HCT116 (cell line): ENCODE measurements around the gene ACYP1. TPM values are rescaled to one million over a fixed set of nuclear protein-coding genes. Genes with fewer than 3 reads are reported as not detected.

ENCODE experiments used
- ATAC-seq: fragments of 200-7000 bp; cut with Tn5 transposase; 2 replicates; pipeline ENCODE4 v1.9.1; 2020; ENCODE audit warnings: mild to moderate bottlenecking, moderate library complexity
- BruUV-seq: library from RNA; stranded (reverse); fragments of 400-500 nt; replicated peaks from 2 replicates; lab custom pipeline; 2021; lab: Mats Ljungman, UMichigan
- CTCF ChIA-PET: fragments of 300-600 bp; sonication (Branson Sonifier 250); formaldehyde crosslinking; loops from one replicate; lab custom pipeline; 2021; ENCODE audit warnings: antibody characterized with exemption; lab: Charles Lee
- POLR2A ChIA-PET: fragments of 300-600, 350-600 bp; sonication (Branson Sonifier 250); formaldehyde crosslinking; loops from one replicate; lab custom pipeline; 2021; ENCODE audit warnings: antibody characterized with exemption; lab: Charles Lee
- RAD21 ChIA-PET, 2 experiments: fragments of 300-600 bp; sonication (Branson Sonifier 250); formaldehyde crosslinking; loops; one replicate each; lab custom pipeline; 2023; ENCODE audit warnings: low total read pairs in 2 of 2; ENCODE audit not compliant: uncharacterized antibody in 2 of 2, unreplicated experiment in 2 of 2, low non-redundant PET in 1 of 2; lab: Charles Lee
- DNase-seq: peaks from one replicate; pipeline ENCODE4 v3.0.0-alpha.2; 2010; ENCODE audit warnings: low read depth, low spot score
- H2AFZ ChIP-seq: fragments of 200-600 bp; shearing (Covaris generic), sonication (generic); 2 replicates; pipeline ENCODE4 v1.6.1; 2017; ENCODE audit warnings: low read depth, mixed run types, mixed read lengths, antibody characterized with exemption, low read length; ENCODE audit not compliant: poor library complexity, severe bottlenecking
- H3K27ac ChIP-seq: 2 replicates; pipeline ENCODE4 v1.5.1; 2012; ENCODE audit warnings: low read depth, low read length
- H3K27me3 ChIP-seq: fragments of 200-600 bp; sonication (generic); 2 replicates; pipeline ENCODE4 v1.6.1; 2016; ENCODE audit warnings: mixed run types, low read length, mixed read lengths; ENCODE audit not compliant: insufficient read depth
- H3K36me3 ChIP-seq, 2 experiments: fragments of 200-500 bp in 1 of 2; fragments of 200-600 bp in 1 of 2; sonication (Bioruptor generic) in 1 of 2; sonication (generic) in 1 of 2; 2 replicates each; pipeline versions ENCODE4 v1.5.1 to v1.6.1; 2014 to 2016; ENCODE audit warnings: low read length in 2 of 2, inconsistent platforms in 1 of 2, mixed read lengths in 1 of 2, mixed run types in 1 of 2; ENCODE audit not compliant: insufficient read depth in 2 of 2, control insufficient read depth in 1 of 2
- H3K4me1 ChIP-seq, 2 experiments: fragments of 200-600 bp in 1 of 2; sonication (generic) in 1 of 2; 2 replicates each; pipeline versions ENCODE4 v1.5.1 to v1.6.1; 2012 to 2017; ENCODE audit warnings: low read length in 2 of 2, inconsistent platforms in 1 of 2, mild to moderate bottlenecking in 1 of 2, mixed read lengths in 1 of 2, mixed run types in 1 of 2, moderate library complexity in 1 of 2; ENCODE audit not compliant: insufficient read depth in 2 of 2, control insufficient read depth in 1 of 2
- H3K4me2 ChIP-seq: fragments of 200-600 bp; sonication (generic); 2 replicates; pipeline ENCODE4 v1.6.1; 2017; ENCODE audit warnings: mixed run types, low read length, mixed read lengths
- H3K4me3 ChIP-seq, 2 experiments: fragments of 200-600 bp in 1 of 2; sonication (generic) in 1 of 2; replicated peaks in 1 of 2; 2 replicates each; pipeline ENCODE4 v1.5.1; 2011 to 2016; ENCODE audit warnings: low read length in 2 of 2, control low read depth in 1 of 2, low read depth in 1 of 2, mild to moderate bottlenecking in 1 of 2, mixed read lengths in 1 of 2, mixed run types in 1 of 2
- H3K79me2 ChIP-seq: fragments of 200-600 bp; sonication (generic); 2 replicates; pipeline ENCODE4 v1.6.1; 2017; ENCODE audit warnings: mild to moderate bottlenecking, mixed run types, low read length, moderate library complexity, mixed read lengths; ENCODE audit not compliant: insufficient read depth
- H3K9ac ChIP-seq: fragments of 200-600 bp; sonication (generic); 2 replicates; pipeline ENCODE4 v1.6.1; 2016; ENCODE audit warnings: low read length, mixed read lengths
- H3K9me2 ChIP-seq: fragments of 200-600 bp; sonication (generic), shearing (Covaris generic); 2 replicates; pipeline ENCODE4 v1.6.1; 2017; ENCODE audit warnings: mixed run types, mild to moderate bottlenecking, moderate library complexity; ENCODE audit not compliant: insufficient read depth
- H3K9me3 ChIP-seq, 2 experiments: fragments of 200-500 bp in 1 of 2; fragments of 200-600 bp in 1 of 2; sonication (Bioruptor generic) in 1 of 2; sonication (generic) in 1 of 2; 2 replicates each; pipeline ENCODE4 v1.6.1; 2014 to 2017; ENCODE audit warnings: low read length in 2 of 2, mixed read lengths in 2 of 2, inconsistent platforms in 1 of 2, low read depth in 1 of 2, mild to moderate bottlenecking in 1 of 2, mixed run types in 1 of 2, moderate library complexity in 1 of 2; ENCODE audit not compliant: control insufficient read depth in 1 of 2, insufficient read depth in 1 of 2
- H4K20me1 ChIP-seq: fragments of 200-600 bp; sonication (generic), shearing (Covaris generic); 2 replicates; pipeline ENCODE4 v1.6.1; 2017; ENCODE audit warnings: mixed run types, mild to moderate bottlenecking, moderate library complexity; ENCODE audit not compliant: insufficient read depth
- CBX3 ChIP-seq: IDR thresholded peaks from 2 replicates; pipeline ENCODE4 v1.6.1; 2012; ENCODE audit warnings: low read depth
- CEBPB ChIP-seq: IDR thresholded peaks from 2 replicates; pipeline ENCODE4 v1.6.1; 2012; ENCODE audit warnings: low read depth
- EGR1 ChIP-seq: IDR thresholded peaks from 2 replicates; pipeline ENCODE4 v1.6.1; 2012; ENCODE audit warnings: low read depth
- ELF1 ChIP-seq: IDR thresholded peaks from 2 replicates; pipeline ENCODE4 v1.6.1; 2012; ENCODE audit warnings: low read depth, borderline replicate concordance
- EZH2 ChIP-seq: fragments of 200-600 bp; sonication (generic); IDR thresholded peaks from 2 replicates; pipeline ENCODE4 v1.6.1; 2017; ENCODE audit warnings: antibody characterized with exemption, mixed run types
- EZH2phosphoT487 ChIP-seq: fragments of 200-600 bp; IDR thresholded peaks from 2 replicates; pipeline ENCODE4 v1.6.1; 2018; ENCODE audit warnings: antibody characterized with exemption, borderline replicate concordance
- POLR2A ChIP-seq: IDR thresholded peaks from 2 replicates; pipeline ENCODE4 v1.7.0; 2011; ENCODE audit warnings: borderline replicate concordance; ENCODE audit not compliant: insufficient read depth, insufficient read length; ENCODE audit errors: extremely low read depth
- POLR2AphosphoS5 ChIP-seq: IDR thresholded peaks from 2 replicates; pipeline ENCODE4 v1.6.1; 2011; ENCODE audit warnings: mild to moderate bottlenecking, low read depth, low read length, moderate library complexity
- RAD21 ChIP-seq: IDR thresholded peaks from 2 replicates; pipeline ENCODE4 v1.6.1; 2012; ENCODE audit warnings: low read depth, mild to moderate bottlenecking
- REST ChIP-seq: IDR thresholded peaks from 2 replicates; pipeline ENCODE4 v1.6.1; 2012; ENCODE audit warnings: low read depth
- SIN3A ChIP-seq: IDR thresholded peaks from 2 replicates; pipeline ENCODE4 v1.6.1; 2012; ENCODE audit warnings: low read depth
- SP1 ChIP-seq: IDR thresholded peaks from 2 replicates; pipeline ENCODE4 v1.6.1; 2012; ENCODE audit warnings: low read depth
- SRF ChIP-seq: IDR thresholded peaks from 2 replicates; pipeline ENCODE4 v1.6.1; 2012; ENCODE audit warnings: low read depth
- TCF7L2 ChIP-seq: IDR thresholded peaks from 2 replicates; pipeline ENCODE4 v1.7.0; 2011; ENCODE audit warnings: borderline replicate concordance, inconsistent platforms; ENCODE audit not compliant: insufficient read depth, insufficient read length; ENCODE audit errors: extremely low read depth
- YY1 ChIP-seq: IDR thresholded peaks from 2 replicates; pipeline ENCODE4 v1.6.1; 2011; ENCODE audit warnings: low read length, low read depth, moderate library complexity, mild to moderate bottlenecking; ENCODE audit not compliant: insufficient replicate concordance; ENCODE audit errors: extremely low read depth
- ZBTB33 ChIP-seq: IDR thresholded peaks from 2 replicates; pipeline ENCODE4 v1.6.1; 2011; ENCODE audit warnings: mild to moderate bottlenecking, low read length, moderate library complexity; ENCODE audit not compliant: insufficient replicate concordance; ENCODE audit errors: extremely low read depth
- ZFX ChIP-seq: fragments of 450-650 bp; IDR thresholded peaks from 2 replicates; pipeline ENCODE4 v1.6.1; 2017
- ZNF274 ChIP-seq: fragments of 200-500 bp; sonication (Bioruptor generic); IDR thresholded peaks from 2 replicates; pipeline ENCODE4 v1.6.1; 2014; ENCODE audit warnings: mild to moderate bottlenecking, low read depth, low read length, inconsistent platforms
- intact Hi-C: fragments of 100-400 bp; cut with micrococcal nuclease; formaldehyde crosslinking; loops from 2 replicates; pipeline ENCODE4 v1.10.0; 2022
- total RNA-seq: library from RNA; stranded (reverse); gene quantifications from one replicate; pipeline ENCODE4 v1.2.1, GENCODE V29; 2021; ENCODE audit not compliant: unreplicated experiment
- TF ChIP-seq, protein P1 (sequence below): IDR thresholded peaks from 2 replicates; pipeline ENCODE4 v1.6.1; 2012
- TF ChIP-seq, protein P2 (sequence below), 3 experiments: fragments of 200-600 bp in 1 of 3; sonication (generic) in 1 of 3; IDR thresholded peaks in 2 of 3; conservative IDR thresholded peaks in 1 of 3; 2 replicates each; pipeline ENCODE4 v1.5.1; 2012 to 2017; ENCODE audit warnings: low read depth in 2 of 3, low read length in 2 of 3, antibody characterized with exemption in 1 of 3, borderline replicate concordance in 1 of 3, control low read depth in 1 of 3, mild to moderate bottlenecking in 1 of 3, mixed read lengths in 1 of 3, mixed run types in 1 of 3, moderate library complexity in 1 of 3; ENCODE audit not compliant: insufficient read depth in 1 of 3

The ACYP1 gene
- total RNA-seq, 1 experiment from 2014 or later, result 30.7 TPM

- POLR2A ChIA-PET, result no interaction called here
- intact Hi-C loops, result no loop called here
- Histone ChIP-seq H3K9me3 (no peaks in the 10 kb centered on the region), H3K9me2 (no peaks in the 10 kb centered on the region), H3K79me2 (no peaks in the 10 kb centered on the region), H3K36me3 (peaks cover 24 to 47% of the 10 kb centered on the region in 2 experiments), H3K27me3 (no peaks in the 10 kb centered on the region), H3K27ac (no peak overlapping the region), H2AFZ (no peak overlapping the region), H3K9ac (no peak overlapping the region), H4K20me1 (no peaks in the 10 kb centered on the region), H3K4me1 (no peaks in the 10 kb centered on the region), H3K4me2 (no peak overlapping the region), H3K4me3 (no peak overlapping the region)
- RAD21 ChIA-PET, result no interaction called here
- TF ChIP-seq ELF1, result no peak
- TF ChIP-seq ZNF274, result no peak
- no peak for TF ChIP-seq ZBTB33
- TF ChIP-seq REST, result no peak
- no peak for TF ChIP-seq SIN3A
- TF ChIP-seq SRF, result no peak
- no peak for TF ChIP-seq ZFX
- no peak for TF ChIP-seq EGR1
- TF ChIP-seq EZH2phosphoT487, result no peak
- TF ChIP-seq RAD21, result no peak
- no peak for TF ChIP-seq TCF7L2
- no peak for TF ChIP-seq CBX3
- no peak for TF ChIP-seq SP1
- TF ChIP-seq CEBPB, result no peak
- no peak for TF ChIP-seq POLR2A
- TF ChIP-seq, protein P1, sequence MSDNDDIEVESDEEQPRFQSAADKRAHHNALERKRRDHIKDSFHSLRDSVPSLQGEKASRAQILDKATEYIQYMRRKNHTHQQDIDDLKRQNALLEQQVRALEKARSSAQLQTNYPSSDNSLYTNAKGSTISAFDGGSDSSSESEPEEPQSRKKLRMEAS, result no peak
- TF ChIP-seq, protein P2, sequence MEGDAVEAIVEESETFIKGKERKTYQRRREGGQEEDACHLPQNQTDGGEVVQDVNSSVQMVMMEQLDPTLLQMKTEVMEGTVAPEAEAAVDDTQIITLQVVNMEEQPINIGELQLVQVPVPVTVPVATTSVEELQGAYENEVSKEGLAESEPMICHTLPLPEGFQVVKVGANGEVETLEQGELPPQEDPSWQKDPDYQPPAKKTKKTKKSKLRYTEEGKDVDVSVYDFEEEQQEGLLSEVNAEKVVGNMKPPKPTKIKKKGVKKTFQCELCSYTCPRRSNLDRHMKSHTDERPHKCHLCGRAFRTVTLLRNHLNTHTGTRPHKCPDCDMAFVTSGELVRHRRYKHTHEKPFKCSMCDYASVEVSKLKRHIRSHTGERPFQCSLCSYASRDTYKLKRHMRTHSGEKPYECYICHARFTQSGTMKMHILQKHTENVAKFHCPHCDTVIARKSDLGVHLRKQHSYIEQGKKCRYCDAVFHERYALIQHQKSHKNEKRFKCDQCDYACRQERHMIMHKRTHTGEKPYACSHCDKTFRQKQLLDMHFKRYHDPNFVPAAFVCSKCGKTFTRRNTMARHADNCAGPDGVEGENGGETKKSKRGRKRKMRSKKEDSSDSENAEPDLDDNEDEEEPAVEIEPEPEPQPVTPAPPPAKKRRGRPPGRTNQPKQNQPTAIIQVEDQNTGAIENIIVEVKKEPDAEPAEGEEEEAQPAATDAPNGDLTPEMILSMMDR (IDR thresholded peaks at IDR 0.05 in 2 of 3, conservative IDR thresholded peaks at IDR 0.05 in 1 of 3; ENCODE audit: borderline replicate concordance in 1 of 3, insufficient read depth in 1 of 3, low read depth in 2 of 3, low read length in 2 of 3), result no peak
- TF ChIP-seq POLR2AphosphoS5, result no peak
- TF ChIP-seq EZH2, result no peak
- TF ChIP-seq YY1, result no peak
- CTCF ChIA-PET, result no interaction called here
- no peak for ATAC-seq
- no TSS peak for BruUV-seq
- no peak for DNase-seq
Observed at GRCh38 chr14:75092698-75093097, 28.9 kb upstream of the ACYP1 start.
